ENCODE results near the gene NBL1.

Gene NBL1

DNA sequence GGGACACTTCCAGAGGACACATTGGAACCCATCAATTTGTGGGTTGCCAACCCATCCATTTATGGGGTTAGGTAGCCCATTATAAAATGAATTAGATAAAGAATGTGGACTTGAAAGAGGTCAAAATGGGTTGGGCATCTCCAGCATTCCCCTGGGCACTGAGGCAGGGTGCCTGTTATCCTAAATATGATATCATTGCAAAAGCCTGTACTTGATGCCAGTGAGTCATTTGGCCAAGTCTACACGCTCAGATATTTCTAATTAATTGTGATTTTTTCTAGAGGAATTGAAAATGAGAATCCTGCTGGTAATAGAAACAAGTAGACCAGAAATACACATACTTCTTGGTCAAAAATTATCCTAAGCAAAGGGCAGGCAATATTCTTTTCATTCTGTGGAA lies 21.9 kb upstream of the NBL1 start:
- Histone ChIP-seq H3K27ac (ENCODE audit: low read depth, low read length) (no peak overlapping the region), H3K9me3 (ENCODE audit: control insufficient read depth, insufficient read depth, low read length) (no peaks in the 10 kb centered on the region), H3K36me3 (ENCODE audit: control insufficient read depth, low read length) (peaks cover 74% of the 10 kb centered on the region), H3K4me2 (ENCODE audit: low read length) (no peak overlapping the region), H4K20me1 (ENCODE audit: control insufficient read depth, insufficient read depth, low read depth, low read length) (peaks cover 16% of the 10 kb centered on the region; the same call in 1 of the 2 replicates), H3K27me3 (ENCODE audit: control insufficient read depth, low read length) (no peaks in the 10 kb centered on the region), H3K79me2 (ENCODE audit: control insufficient read depth, low read length) (peaks cover 54% of the 10 kb centered on the region), H3K9me2 (replicated peaks; ENCODE audit: control insufficient read depth, low read length) (no peaks in the 10 kb centered on the region), H3K4me3 (ENCODE audit: low read length) (no peak overlapping the region), H3K4me1 (ENCODE audit: control insufficient read depth, low read length) (no peaks in the 10 kb centered on the region), H3F3A (ENCODE audit: control insufficient read depth, insufficient read depth) (no peaks in the 10 kb centered on the region)
- TF ChIP-seq, protein P1, sequence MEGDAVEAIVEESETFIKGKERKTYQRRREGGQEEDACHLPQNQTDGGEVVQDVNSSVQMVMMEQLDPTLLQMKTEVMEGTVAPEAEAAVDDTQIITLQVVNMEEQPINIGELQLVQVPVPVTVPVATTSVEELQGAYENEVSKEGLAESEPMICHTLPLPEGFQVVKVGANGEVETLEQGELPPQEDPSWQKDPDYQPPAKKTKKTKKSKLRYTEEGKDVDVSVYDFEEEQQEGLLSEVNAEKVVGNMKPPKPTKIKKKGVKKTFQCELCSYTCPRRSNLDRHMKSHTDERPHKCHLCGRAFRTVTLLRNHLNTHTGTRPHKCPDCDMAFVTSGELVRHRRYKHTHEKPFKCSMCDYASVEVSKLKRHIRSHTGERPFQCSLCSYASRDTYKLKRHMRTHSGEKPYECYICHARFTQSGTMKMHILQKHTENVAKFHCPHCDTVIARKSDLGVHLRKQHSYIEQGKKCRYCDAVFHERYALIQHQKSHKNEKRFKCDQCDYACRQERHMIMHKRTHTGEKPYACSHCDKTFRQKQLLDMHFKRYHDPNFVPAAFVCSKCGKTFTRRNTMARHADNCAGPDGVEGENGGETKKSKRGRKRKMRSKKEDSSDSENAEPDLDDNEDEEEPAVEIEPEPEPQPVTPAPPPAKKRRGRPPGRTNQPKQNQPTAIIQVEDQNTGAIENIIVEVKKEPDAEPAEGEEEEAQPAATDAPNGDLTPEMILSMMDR (IDR thresholded peaks at IDR 0.05; ENCODE audit: low read depth, low read length, poor library complexity, severe bottlenecking) = no peak
- TF ChIP-seq EZH2phosphoT487 (IDR thresholded peaks at IDR 0.05; ENCODE audit: borderline replicate concordance, low read length) = no peak

DNA sequence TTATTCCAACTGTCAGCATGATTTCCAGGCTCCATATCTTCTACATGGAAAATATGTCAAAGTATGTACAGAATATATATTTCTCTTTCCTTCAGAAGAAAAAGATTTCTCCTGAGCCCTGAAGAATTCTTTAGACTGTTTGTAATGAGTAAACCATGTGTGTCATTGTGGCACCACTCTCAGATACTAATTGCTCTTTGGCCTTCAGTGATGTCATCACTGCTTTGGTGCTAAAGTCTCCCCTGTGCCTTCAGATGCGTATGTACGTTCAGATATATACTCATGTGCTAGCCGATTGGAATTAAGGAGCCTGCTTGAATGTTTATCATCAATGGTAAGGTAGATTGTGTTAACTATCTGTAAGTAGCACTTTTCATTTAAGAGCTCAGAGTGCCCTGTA lies 20.6 kb upstream of the NBL1 start:
- H3K9me2 ChIP-seq (replicated peaks; ENCODE audit: control insufficient read depth, low read length) = no peaks in the 10 kb centered on the region
- peaks cover 72% of the 10 kb centered on the region for H3K36me3 ChIP-seq (ENCODE audit: control insufficient read depth, low read length)
- H3K9me3 ChIP-seq (ENCODE audit: control insufficient read depth, insufficient read depth, low read length) = no peaks in the 10 kb centered on the region
- peaks cover 13% of the 10 kb centered on the region; the same call in 1 of the 2 replicates for H4K20me1 ChIP-seq (ENCODE audit: control insufficient read depth, insufficient read depth, low read depth, low read length)
- no peaks in the 10 kb centered on the region for H3F3A ChIP-seq (ENCODE audit: control insufficient read depth, insufficient read depth)
- no peaks in the 10 kb centered on the region for H3K27me3 ChIP-seq (ENCODE audit: control insufficient read depth, low read length)
- H3K27ac ChIP-seq (ENCODE audit: low read depth, low read length) = no peak overlapping the region
- H3K4me2 ChIP-seq (ENCODE audit: low read length) = no peak overlapping the region
- no peaks in the 10 kb centered on the region for H3K4me1 ChIP-seq (ENCODE audit: control insufficient read depth, low read length)
- TF ChIP-seq EZH2phosphoT487 (IDR thresholded peaks at IDR 0.05; ENCODE audit: borderline replicate concordance, low read length) = no peak
- TF ChIP-seq, protein P1 (IDR thresholded peaks at IDR 0.05; ENCODE audit: low read depth, low read length, poor library complexity, severe bottlenecking) = no peak
- H3K79me2 ChIP-seq (ENCODE audit: control insufficient read depth, low read length) = peaks cover 44% of the 10 kb centered on the region
- H3K4me3 ChIP-seq (ENCODE audit: low read length) = no peak overlapping the region

DNA sequence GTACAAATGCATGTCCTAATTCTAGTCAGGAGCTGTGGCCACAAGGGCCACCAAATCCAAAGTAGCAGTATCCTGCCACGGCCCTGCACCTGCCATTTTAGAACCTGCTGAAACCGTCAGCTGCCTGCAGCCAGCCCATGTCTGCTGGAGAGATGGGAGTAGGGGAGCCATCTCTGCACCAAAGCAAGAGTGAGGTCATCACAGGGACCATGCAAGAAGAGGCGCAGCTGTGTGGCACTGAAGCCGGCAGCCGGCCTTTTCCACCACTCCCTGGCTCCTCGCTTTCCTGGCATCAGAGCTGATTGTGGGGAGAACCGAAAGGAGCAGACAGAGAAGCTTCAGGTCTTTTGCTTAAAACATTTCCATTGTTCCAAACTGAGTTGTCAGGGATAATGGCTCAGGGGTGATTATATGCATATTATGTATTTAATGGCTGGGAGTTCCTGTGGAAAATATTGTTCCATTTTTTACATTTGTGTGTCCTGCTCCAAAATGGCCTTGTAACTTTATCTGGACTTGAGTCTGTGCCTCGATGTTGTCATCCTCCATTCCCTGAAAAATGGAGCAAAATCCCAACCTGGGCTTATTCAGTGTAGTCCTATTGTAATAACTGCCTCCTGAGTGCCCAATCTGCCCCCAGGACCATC lies 18.7 kb upstream of the NBL1 start:
- 0 out of 2 replicates have a peak, but pooled peaks cover 2% of the 10 kb centered on the region for H3F3A ChIP-seq (ENCODE audit: control insufficient read depth, insufficient read depth)
- peaks cover 25% of the 10 kb centered on the region for H3K79me2 ChIP-seq (ENCODE audit: control insufficient read depth, low read length)
- H3K4me1 ChIP-seq (ENCODE audit: control insufficient read depth, low read length) = no peaks in the 10 kb centered on the region
- H3K27ac ChIP-seq (ENCODE audit: low read depth, low read length) = no peak overlapping the region
- no peak for TF ChIP-seq EZH2phosphoT487 (IDR thresholded peaks at IDR 0.05; ENCODE audit: borderline replicate concordance, low read length)
- TF ChIP-seq, protein P1 (IDR thresholded peaks at IDR 0.05; ENCODE audit: low read depth, low read length, poor library complexity, severe bottlenecking) = no peak
- H3K36me3 ChIP-seq (ENCODE audit: control insufficient read depth, low read length) = peaks cover 66% of the 10 kb centered on the region
- peaks cover 5% of the 10 kb centered on the region; the same call in 1 of the 2 replicates for H4K20me1 ChIP-seq (ENCODE audit: control insufficient read depth, insufficient read depth, low read depth, low read length)
- H3K4me2 ChIP-seq (ENCODE audit: low read length) = no peak overlapping the region
- no peaks in the 10 kb centered on the region for H3K9me2 ChIP-seq (replicated peaks; ENCODE audit: control insufficient read depth, low read length)
- H3K4me3 ChIP-seq (ENCODE audit: low read length) = no peak overlapping the region
- H3K27me3 ChIP-seq (ENCODE audit: control insufficient read depth, low read length) = no peaks in the 10 kb centered on the region
- no peaks in the 10 kb centered on the region for H3K9me3 ChIP-seq (ENCODE audit: control insufficient read depth, insufficient read depth, low read length)

Data from DOHH2 (cell line).